Measurements from ENCODE around the gene MYL6. TPM values are rescaled to one million over a fixed set of nuclear protein-coding genes. Genes with fewer than 3 reads are reported as not detected.
"Not testable (repeated sequence)": the region's sequence is repeated elsewhere in the genome, so short reads cannot be mapped to it uniquely, and the experiment has no call there.

The MYL6 gene
- total RNA-seq, 3 donors from 2014 or later, result 1,725 to 2,481 (median 1,981) TPM

DNA sequence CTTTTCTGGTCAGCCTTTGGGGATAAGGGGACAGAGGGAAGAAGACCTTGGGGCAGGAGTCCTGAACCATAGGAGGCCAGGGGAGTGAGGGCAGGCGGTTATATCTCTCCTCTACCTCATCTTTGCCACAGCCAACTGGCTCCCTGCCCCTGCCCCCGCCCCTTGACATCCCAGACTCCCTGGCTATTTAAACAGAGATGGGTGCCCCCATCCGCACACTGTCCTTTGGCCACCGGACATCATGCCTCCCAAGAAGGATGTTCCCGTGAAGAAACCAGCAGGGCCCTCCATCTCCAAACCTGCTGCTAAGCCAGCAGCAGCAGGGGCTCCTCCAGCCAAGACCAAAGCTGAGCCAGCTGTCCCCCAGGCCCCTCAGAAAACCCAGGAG lies 4.5 kb upstream of the MYL6 start:
- Histone ChIP-seq H3K27me3 (no peaks in the 10 kb centered on the region), H3K4me1 (peaks cover 4 to 16% of the 10 kb centered on the region in 2 donors), H3K27ac (peak overlapping the region in 1 of 2 donors; percentile 95), H3K9me3 (no peaks in the 10 kb centered on the region), H3K36me3 (no peaks in the 10 kb centered on the region), H3K4me3 (peak overlapping the region in 1 of 3 donors; percentile 75)
- no peak for DNase-seq (ENCODE audit: low spot score in 2 of 2)
- intact Hi-C loops (cut with DNase I; ENCODE audit: low total_unique reads), result no loop called here
- TF ChIP-seq POLR2AphosphoS5 (IDR thresholded peaks at IDR 0.05) (no peak), POLR2A (IDR thresholded peaks at IDR 0.05) (no peak), CTCF (IDR thresholded peaks at IDR 0.05) (no peak)

- TF ChIP-seq POLR2A (IDR thresholded peaks at IDR 0.05), result no peak
- no peak for TF ChIP-seq POLR2AphosphoS5 (IDR thresholded peaks at IDR 0.05)
- no peak for TF ChIP-seq CTCF (IDR thresholded peaks at IDR 0.05)
- Histone ChIP-seq H3K9me3 (no peaks in the 10 kb centered on the region), H3K27ac (peak overlapping the region in 1 of 2 donors; percentile 8), H3K36me3 (no peaks in the 10 kb centered on the region), H3K4me1 (peaks cover 4 to 16% of the 10 kb centered on the region in 2 donors), H3K27me3 (no peaks in the 10 kb centered on the region), H3K4me3 (no peak overlapping the region)
- intact Hi-C loops (cut with DNase I; ENCODE audit: low total_unique reads), result no loop called here
- DNase-seq (ENCODE audit: low spot score in 2 of 2), result no peak
These were observed 3.9 kb upstream of the MYL6 start for GRCh38 chr12:56154246-56154771.

- intact Hi-C loops (cut with DNase I; ENCODE audit: low total_unique reads), result loop anchor here (5.0 kb wide), 1 partner anchor 33 kb away; no protein-coding TSS in a partner anchor
- no peak overlapping the region for H3K4me3 ChIP-seq
- no peak overlapping the region for H3K27ac ChIP-seq
- peaks cover 4 to 21% of the 10 kb centered on the region in 2 donors for H3K4me1 ChIP-seq
- DNase-seq (ENCODE audit: low spot score in 2 of 2), result no peak
- H3K36me3 ChIP-seq, result no peaks in the 10 kb centered on the region
- H3K27me3 ChIP-seq, result no peaks in the 10 kb centered on the region
- no peak for TF ChIP-seq CTCF (IDR thresholded peaks at IDR 0.05)
- TF ChIP-seq POLR2AphosphoS5 (IDR thresholded peaks at IDR 0.05), result no peak
- TF ChIP-seq POLR2A (IDR thresholded peaks at IDR 0.05), result no peak
- no peaks in the 10 kb centered on the region for H3K9me3 ChIP-seq
These were observed 3.3 kb upstream of the MYL6 start for GRCh38 chr12:56154818-56155217.

DNA sequence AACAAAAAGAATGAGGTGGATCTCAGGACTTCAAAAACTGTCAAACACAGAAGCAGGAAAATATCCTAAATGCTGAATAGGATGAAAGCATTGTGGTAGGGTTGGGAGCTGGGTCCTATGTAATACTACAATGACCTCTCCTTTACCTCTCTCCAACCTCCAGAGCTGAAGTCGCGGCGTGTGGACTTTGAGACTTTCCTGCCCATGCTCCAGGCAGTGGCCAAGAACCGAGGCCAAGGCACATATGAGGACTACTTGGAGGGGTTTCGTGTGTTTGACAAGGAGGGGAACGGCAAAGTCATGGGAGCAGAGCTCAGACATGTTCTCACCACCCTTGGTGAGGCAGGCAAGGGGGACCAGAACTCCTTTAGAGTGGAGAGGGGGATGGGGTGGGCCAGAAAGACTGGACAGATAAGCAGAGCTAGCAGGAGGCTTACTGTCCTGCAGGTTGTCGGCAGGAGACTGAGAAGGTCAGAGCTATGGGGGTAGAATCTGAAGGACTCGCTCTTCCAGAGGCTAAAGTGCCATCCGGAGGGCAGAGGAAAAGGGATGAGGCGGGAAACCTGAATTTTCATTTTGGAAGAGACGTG lies 2.8 kb upstream of the MYL6 start:
- DNase-seq (ENCODE audit: low spot score in 2 of 2), result no peak
- Histone ChIP-seq H3K27ac (no peak overlapping the region), H3K4me1 (peaks cover 7 to 26% of the 10 kb centered on the region in 2 donors), H3K4me3 (no peak overlapping the region), H3K27me3 (no peaks in the 10 kb centered on the region), H3K9me3 (no peaks in the 10 kb centered on the region), H3K36me3 (no peaks in the 10 kb centered on the region)
- no peak for TF ChIP-seq POLR2AphosphoS5 (IDR thresholded peaks at IDR 0.05)
- no peak for TF ChIP-seq CTCF (IDR thresholded peaks at IDR 0.05)
- intact Hi-C loops (cut with DNase I; ENCODE audit: low total_unique reads), result loop anchor here (5.0 kb wide), 1 partner anchor 33 kb away; no protein-coding TSS in a partner anchor

- not testable (repeated sequence) for H3K36me3 ChIP-seq; DNase-seq (ENCODE audit: low spot score in 2 of 2); H3K9me3 ChIP-seq; H3K27me3 ChIP-seq
- intact Hi-C loops (cut with DNase I; ENCODE audit: low total_unique reads), result loop anchor here (5.0 kb wide), 1 partner anchor 34 kb away; no protein-coding TSS in a partner anchor
- H3K4me1 ChIP-seq, result peaks cover 4 to 35% of the 10 kb centered on the region in 2 donors
- H3K4me3 ChIP-seq, result peak overlapping the region; percentile 89 to 97 (median 94)
- H3K27ac ChIP-seq, result peak overlapping the region; percentile 100
These were observed 1.5 kb upstream of the MYL6 start for GRCh38 chr12:56156464-56157200.

Data from breast epithelium (tissue), 4 donors.